A549 (cell line): ENCODE results near the gene NLRP11. TPM values are rescaled to one million over a fixed set of nuclear protein-coding genes. Genes with fewer than 3 reads are reported as not detected.

Source experiments
- ATAC-seq, 2 experiments: fragments of 200-7000 bp in 1 of 2; fragments of >200 bp in 1 of 2; cut with Nextera tagmentation in 1 of 2; cut with Tn5 transposase in 1 of 2; 3 replicates each; pipeline versions ENCODE4 v1.8.0 to v1.9.1; 2018 to 2020; ENCODE audit warnings: mild to moderate bottlenecking in 1 of 2, moderate library complexity in 1 of 2
- CTCF ChIA-PET: fragments of 300-600 bp; sonication (Branson Sonifier 250); formaldehyde crosslinking; extraction: SDS; loops from one replicate; lab custom pipeline; 2021; ENCODE audit warnings: antibody characterized with exemption, inconsistent platforms; lab: Yijun Ruan, JAX
- POLR2A ChIA-PET: fragments of 350-600 bp; formaldehyde crosslinking; extraction: SDS; loops from one replicate; lab custom pipeline; 2021; ENCODE audit warnings: antibody characterized with exemption, inconsistent platforms; lab: Yijun Ruan, JAX
- DNase-seq, 2 experiments: peaks; one replicate each; pipeline versions ENCODE4 v3.0.0 to v3.0.0-alpha.2; 2011 to 2016; ENCODE audit warnings: low read depth in 1 of 2, low spot score in 1 of 2
- FAIRE-seq: peaks from 2 replicates; lab custom pipeline; 2011; peaks lifted over from hg19 to GRCh38; lab: Jason Lieb, UNC
- H3K27ac ChIP-seq, 2 experiments: fragments of >200 bp; sonication (Bioruptor Twin); formaldehyde crosslinking; 3 replicates each; pipeline ENCODE4 v1.5.1; 2016 to 2017
- H3K4me1 ChIP-seq: fragments of >200 bp; sonication (Bioruptor Twin); formaldehyde crosslinking; 3 replicates; pipeline ENCODE4 v1.6.1; 2016
- H3K4me2 ChIP-seq: fragments of >200 bp; sonication (Bioruptor Twin); formaldehyde crosslinking; 3 replicates; pipeline ENCODE4 v1.6.1; 2016
- H3K4me3 ChIP-seq: fragments of >200 bp; sonication (Bioruptor Twin); formaldehyde crosslinking; 3 replicates; pipeline ENCODE4 v1.5.1; 2016
- H3K9me3 ChIP-seq: fragments of >200 bp; sonication (Bioruptor Twin); formaldehyde crosslinking; 3 replicates; pipeline ENCODE4 v1.6.1; 2016
- CEBPB ChIP-seq, 2 experiments: fragments of >200 bp in 1 of 2; sonication (Bioruptor Twin) in 1 of 2; formaldehyde crosslinking in 1 of 2; IDR thresholded peaks; 2 replicates each; pipeline ENCODE4 v1.6.1; 2012 to 2016
- EHF ChIP-seq: fragments of 250-450 bp; sonication (Bioruptor Pico); IDR thresholded peaks from 2 replicates; pipeline ENCODE4 v1.5.0; 2020; ENCODE audit warnings: mild to moderate bottlenecking
- GATA3 ChIP-seq: IDR thresholded peaks from 2 replicates; pipeline ENCODE4 v1.6.1; 2012; ENCODE audit warnings: borderline replicate concordance
- JUN ChIP-seq, 2 experiments: fragments of >200 bp; sonication (Bioruptor Twin); formaldehyde crosslinking; IDR thresholded peaks; 2 replicates in 1 of 2; 3 replicates in 1 of 2; pipeline ENCODE4 v1.6.1; 2016 to 2017
- JUNB ChIP-seq: fragments of >200 bp; sonication (Bioruptor Twin); formaldehyde crosslinking; IDR thresholded peaks from 2 replicates; pipeline ENCODE4 v1.6.1; 2016
- KDM5A ChIP-seq: fragments of 200-600 bp; sonication (generic); IDR thresholded peaks from 2 replicates; pipeline ENCODE4 v1.6.1; 2016; ENCODE audit warnings: antibody characterized with exemption, mild to moderate bottlenecking
- MAFK ChIP-seq: fragments of 450-650 bp; IDR thresholded peaks from 2 replicates; pipeline ENCODE4 v1.6.1; 2014; ENCODE audit not compliant: partially characterized antibody
- NPAS2 ChIP-seq: fragments of 250-450 bp; sonication (Bioruptor Pico); IDR thresholded peaks from 2 replicates; pipeline ENCODE4 v1.8.0; 2022; ENCODE audit warnings: mild to moderate bottlenecking, moderate library complexity, borderline replicate concordance
- RAD21 ChIP-seq, 2 experiments: fragments of >200 bp in 1 of 2; sonication (Bioruptor Twin) in 1 of 2; formaldehyde crosslinking in 1 of 2; IDR thresholded peaks in 1 of 2; conservative IDR thresholded peaks in 1 of 2; 2 replicates in 1 of 2; 3 replicates in 1 of 2; pipeline ENCODE4 v1.6.1; 2012 to 2018; ENCODE audit warnings: inconsistent platforms in 1 of 2
- RARB ChIP-seq: fragments of 250-450 bp; sonication (Bioruptor Pico); IDR thresholded peaks from 2 replicates; pipeline ENCODE4 v1.8.0; 2021; ENCODE audit warnings: mild to moderate bottlenecking, moderate library complexity
- RCOR1 ChIP-seq: fragments of 150-350 bp; IDR thresholded peaks from 2 replicates; pipeline ENCODE4 v1.6.1; 2014; ENCODE audit warnings: antibody characterized with exemption, low read length, low read depth
- SMC3 ChIP-seq: fragments of >200 bp; sonication (Bioruptor Twin); formaldehyde crosslinking; IDR thresholded peaks from 3 replicates; pipeline ENCODE4 v1.6.1; 2018; ENCODE audit warnings: inconsistent platforms
- SREBF2 ChIP-seq: fragments of 450-650 bp; IDR thresholded peaks from 2 replicates; pipeline ENCODE4 v1.6.1; 2014; ENCODE audit warnings: mild to moderate bottlenecking, moderate library complexity
- TFCP2L1 ChIP-seq: fragments of 250-450 bp; sonication (Bioruptor Pico); IDR thresholded peaks from 2 replicates; pipeline ENCODE4 v1.5.0; 2021; ENCODE audit warnings: mild to moderate bottlenecking
- ZFP36 ChIP-seq: fragments of 450-650 bp; IDR thresholded peaks from 2 replicates; pipeline ENCODE4 v1.6.1; 2014; ENCODE audit warnings: borderline replicate concordance; ENCODE audit not compliant: partially characterized antibody
- WGBS: methylation state at CpG from one replicate; pipeline ENCODE4 v1.1.6; 2017; ENCODE audit errors: missing lambda C conversion rate; 5-methylcytosine and 5-hydroxymethylcytosine counted together
- polyA plus RNA-seq, 4 experiments: library from polyadenylated mRNA; depleted of rRNA in 3 of 4; stranded (reverse); fragments of >200 nt; fragmentation: RNase III in 1 of 4; extraction: RNeasy Plus Mini Kit Qiagen cat#74134 plus additional on column Dnase treatment in 1 of 4; gene quantifications; 2 replicates in 3 of 4; 3 replicates in 1 of 4; pipeline ENCODE4 v1.2.3, GENCODE V29; 2011 to 2017
- TF ChIP-seq, protein P1 (sequence below): IDR thresholded peaks from 2 replicates; pipeline ENCODE4 v1.6.1; 2012; ENCODE audit warnings: low read depth, borderline replicate concordance
- TF ChIP-seq, protein P2 (sequence below): fragments of 450-650 bp; IDR thresholded peaks from 2 replicates; pipeline ENCODE4 v1.6.1; 2014; ENCODE audit warnings: antibody characterized with exemption
- TF ChIP-seq, protein P3 (sequence below): fragments of >200 bp; sonication (Bioruptor Twin); formaldehyde crosslinking; IDR thresholded peaks from 3 replicates; pipeline ENCODE4 v1.5.1; 2016
- TF ChIP-seq, protein P4 (sequence below): IDR thresholded peaks from 2 replicates; pipeline ENCODE4 v1.6.1; 2012

The NLRP11 gene
- polyA plus RNA-seq, 2 of the 4 experiments (the other 2 are of a cell fraction): 0.03 to 0.06 TPM

DNA sequence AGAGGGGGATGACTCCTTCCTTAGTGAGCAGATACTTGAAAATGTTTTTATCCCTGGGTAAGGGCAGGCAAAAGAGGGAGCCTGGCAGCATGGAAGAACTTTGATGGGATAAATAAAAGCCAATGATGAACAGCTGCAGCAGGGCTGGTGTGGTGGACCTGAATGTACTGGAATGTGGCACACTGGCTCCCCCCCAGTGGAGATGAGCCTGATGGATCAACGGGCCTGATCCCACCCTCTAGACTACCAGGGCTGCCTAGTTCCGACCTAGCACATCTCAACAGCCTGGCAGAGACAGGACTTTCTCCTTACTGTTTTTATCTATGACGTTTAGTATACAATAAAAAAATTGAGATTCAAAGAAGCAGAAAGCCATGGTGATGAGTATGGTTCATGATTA lies 20.5 kb downstream of the NLRP11 start:
- TF ChIP-seq JUN (IDR thresholded peaks at IDR 0.05) (no peak), TFCP2L1 (CRISPR knock-in tag) (no peak), MAFK (no peak), RARB (CRISPR knock-in tag) (no peak), RCOR1 (no peak), SREBF2 (no peak), NPAS2 (CRISPR knock-in tag) (no peak)
- TF ChIP-seq, protein P1, sequence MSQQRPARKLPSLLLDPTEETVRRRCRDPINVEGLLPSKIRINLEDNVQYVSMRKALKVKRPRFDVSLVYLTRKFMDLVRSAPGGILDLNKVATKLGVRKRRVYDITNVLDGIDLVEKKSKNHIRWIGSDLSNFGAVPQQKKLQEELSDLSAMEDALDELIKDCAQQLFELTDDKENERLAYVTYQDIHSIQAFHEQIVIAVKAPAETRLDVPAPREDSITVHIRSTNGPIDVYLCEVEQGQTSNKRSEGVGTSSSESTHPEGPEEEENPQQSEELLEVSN: no peak
- CTCF ChIA-PET: no interaction called here
- no peak overlapping the region for H3K27ac ChIP-seq
- ATAC-seq (no peak), FAIRE-seq (no peak), DNase-seq (no peak)
- POLR2A ChIA-PET: no interaction called here
- H3K9me3 ChIP-seq: peaks cover 16% of the 10 kb centered on the region
- H3K4me3 ChIP-seq: no peak overlapping the region
- H3K4me1 ChIP-seq: no peaks in the 10 kb centered on the region
- WGBS: 3% methylated on average over 3 of the region's 3 CpGs
- no peak overlapping the region for H3K4me2 ChIP-seq

DNA sequence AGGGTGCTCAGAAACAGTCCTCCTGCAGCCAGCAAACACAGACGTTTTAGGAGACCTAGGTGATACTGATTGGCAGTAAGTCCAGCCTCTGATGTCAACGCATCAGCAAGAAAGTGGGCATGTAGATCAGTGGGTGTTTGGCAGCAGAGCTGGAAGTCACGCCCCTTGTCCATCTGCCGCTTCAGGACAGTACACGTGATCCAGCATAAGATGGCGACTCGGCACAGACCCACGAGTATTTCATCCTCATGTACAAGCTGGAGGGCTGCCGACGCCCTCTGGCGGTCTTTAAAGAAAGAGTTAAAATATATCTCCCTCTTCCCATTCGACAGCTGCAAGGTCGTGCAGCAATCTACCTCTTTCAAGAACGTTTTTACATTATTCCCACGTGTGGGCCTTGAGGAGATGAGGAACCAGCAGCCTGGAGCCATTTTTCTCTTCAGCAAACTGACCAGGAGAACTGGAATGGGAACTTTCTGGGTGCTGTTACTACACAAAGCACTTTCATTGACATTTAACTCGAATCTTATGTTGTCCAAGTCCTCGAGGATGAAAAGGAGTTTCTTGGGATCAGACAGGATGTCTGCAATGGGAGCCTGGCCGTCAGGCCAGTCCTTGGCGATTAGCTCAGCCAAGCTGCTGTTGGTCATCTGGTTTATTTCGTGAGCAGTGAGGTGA lies 22.3 kb downstream of the NLRP11 start:
- Histone ChIP-seq H3K4me1 (no peaks in the 10 kb centered on the region), H3K9me3 (peaks cover 21% of the 10 kb centered on the region)
- peak; percentile 35 to 70; a peak in 4 of 5 replicates for TF ChIP-seq RAD21 (conservative IDR thresholded peaks at IDR 0.05 in 1 of 2, IDR thresholded peaks at IDR 0.05 in 1 of 2)
- TF ChIP-seq, protein P2, sequence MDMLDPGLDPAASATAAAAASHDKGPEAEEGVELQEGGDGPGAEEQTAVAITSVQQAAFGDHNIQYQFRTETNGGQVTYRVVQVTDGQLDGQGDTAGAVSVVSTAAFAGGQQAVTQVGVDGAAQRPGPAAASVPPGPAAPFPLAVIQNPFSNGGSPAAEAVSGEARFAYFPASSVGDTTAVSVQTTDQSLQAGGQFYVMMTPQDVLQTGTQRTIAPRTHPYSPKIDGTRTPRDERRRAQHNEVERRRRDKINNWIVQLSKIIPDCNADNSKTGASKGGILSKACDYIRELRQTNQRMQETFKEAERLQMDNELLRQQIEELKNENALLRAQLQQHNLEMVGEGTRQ: peak; percentile 83
- TF ChIP-seq JUNB: no peak
- no peak for TF ChIP-seq RARB (CRISPR knock-in tag)
- TF ChIP-seq CEBPB (IDR thresholded peaks at IDR 0.05): no peak
- TF ChIP-seq, protein P3, sequence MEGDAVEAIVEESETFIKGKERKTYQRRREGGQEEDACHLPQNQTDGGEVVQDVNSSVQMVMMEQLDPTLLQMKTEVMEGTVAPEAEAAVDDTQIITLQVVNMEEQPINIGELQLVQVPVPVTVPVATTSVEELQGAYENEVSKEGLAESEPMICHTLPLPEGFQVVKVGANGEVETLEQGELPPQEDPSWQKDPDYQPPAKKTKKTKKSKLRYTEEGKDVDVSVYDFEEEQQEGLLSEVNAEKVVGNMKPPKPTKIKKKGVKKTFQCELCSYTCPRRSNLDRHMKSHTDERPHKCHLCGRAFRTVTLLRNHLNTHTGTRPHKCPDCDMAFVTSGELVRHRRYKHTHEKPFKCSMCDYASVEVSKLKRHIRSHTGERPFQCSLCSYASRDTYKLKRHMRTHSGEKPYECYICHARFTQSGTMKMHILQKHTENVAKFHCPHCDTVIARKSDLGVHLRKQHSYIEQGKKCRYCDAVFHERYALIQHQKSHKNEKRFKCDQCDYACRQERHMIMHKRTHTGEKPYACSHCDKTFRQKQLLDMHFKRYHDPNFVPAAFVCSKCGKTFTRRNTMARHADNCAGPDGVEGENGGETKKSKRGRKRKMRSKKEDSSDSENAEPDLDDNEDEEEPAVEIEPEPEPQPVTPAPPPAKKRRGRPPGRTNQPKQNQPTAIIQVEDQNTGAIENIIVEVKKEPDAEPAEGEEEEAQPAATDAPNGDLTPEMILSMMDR: peak; percentile 40
- TF ChIP-seq EHF: no peak
- peak; percentile 27; the same call in 1 of the 3 replicates for TF ChIP-seq SMC3
- TF ChIP-seq GATA3: no peak
- TF ChIP-seq, protein P4, sequence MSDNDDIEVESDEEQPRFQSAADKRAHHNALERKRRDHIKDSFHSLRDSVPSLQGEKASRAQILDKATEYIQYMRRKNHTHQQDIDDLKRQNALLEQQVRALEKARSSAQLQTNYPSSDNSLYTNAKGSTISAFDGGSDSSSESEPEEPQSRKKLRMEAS: peak; percentile 95
- TF ChIP-seq, protein P1: peak; percentile 78
- peak; percentile 70; the same call in 1 of the 2 replicates for TF ChIP-seq NPAS2 (CRISPR knock-in tag)
- no peak for TF ChIP-seq ZFP36
- TF ChIP-seq JUN (IDR thresholded peaks at IDR 0.05): no peak
- no peak for TF ChIP-seq KDM5A
- TF ChIP-seq, all 56 proteins: peak for 7
- no peak overlapping the region for H3K4me3 ChIP-seq
- ATAC-seq (peak; percentile 84 to 99), DNase-seq (peak; percentile 48 to 94), FAIRE-seq (no peak)
- H3K4me2 ChIP-seq: peak overlapping the region; percentile 27; the same call in 2 of the 3 replicates
- 9% methylated on average over 20 of the region's 20 CpGs for WGBS
- ChIA-PET CTCF (interaction anchor here (1.1 to 2.2 kb wide), 5 partner anchors 9 to 523 kb away, joined by 3 to 8 read pairs (median 5); no protein-coding TSS in a partner anchor), POLR2A (no interaction called here)
- H3K27ac ChIP-seq: no peak overlapping the region
